ENCODE data around the gene TBCK. TPM values are rescaled to one million over a fixed set of nuclear protein-coding genes. Genes with fewer than 3 reads are reported as not detected.
"Not testable (repeated sequence)": the region's sequence is repeated elsewhere in the genome, so short reads cannot be mapped to it uniquely, and the experiment has no call there.

Gene TBCK
- total RNA-seq, 1 donor from 2014 or later: 60.4 TPM

DNA sequence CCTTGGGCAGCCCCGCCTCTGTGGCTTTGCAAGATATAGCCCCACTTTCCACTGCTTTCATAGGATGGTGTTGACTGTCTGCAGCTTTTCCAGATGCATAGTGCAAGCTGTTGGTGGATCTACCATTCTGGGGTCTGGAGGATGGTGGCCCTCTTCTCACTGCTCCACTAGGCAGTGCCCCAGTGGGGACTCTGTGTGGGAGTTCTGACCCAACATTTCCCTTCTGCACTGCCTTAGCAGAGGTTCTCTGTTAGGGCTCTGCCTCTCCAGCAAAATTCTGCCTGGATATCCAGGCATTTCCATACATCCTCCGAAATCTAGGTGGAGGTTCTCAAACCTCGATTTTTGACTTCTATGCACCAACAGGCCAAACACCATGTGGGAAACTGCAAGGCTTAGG, 153.7 kb downstream of the TBCK start:
- DNase-seq (ENCODE audit: low spot score) (no peak), ATAC-seq (no peak)
- intact Hi-C loops (cut with DNase I): no loop called here

- intact Hi-C loops (cut with DNase I): no loop called here
- no peak for DNase-seq (ENCODE audit: low spot score)
- ATAC-seq: peak; percentile 58
Measured at GRCh38 chr4:106160560-106160959, 155.4 kb downstream of the TBCK start.

- intact Hi-C loops (cut with DNase I): no loop called here
- DNase-seq (ENCODE audit: low spot score): no peak
- ATAC-seq: no peak
Measured at GRCh38 chr4:106149911-106150310, 166.1 kb downstream of the TBCK start.

GRCh38 chr4:106149026-106149425, 167.0 kb downstream of the TBCK start:
- no peak for ATAC-seq
- intact Hi-C loops (cut with DNase I): no loop called here
- DNase-seq (ENCODE audit: low spot score): no peak

DNA sequence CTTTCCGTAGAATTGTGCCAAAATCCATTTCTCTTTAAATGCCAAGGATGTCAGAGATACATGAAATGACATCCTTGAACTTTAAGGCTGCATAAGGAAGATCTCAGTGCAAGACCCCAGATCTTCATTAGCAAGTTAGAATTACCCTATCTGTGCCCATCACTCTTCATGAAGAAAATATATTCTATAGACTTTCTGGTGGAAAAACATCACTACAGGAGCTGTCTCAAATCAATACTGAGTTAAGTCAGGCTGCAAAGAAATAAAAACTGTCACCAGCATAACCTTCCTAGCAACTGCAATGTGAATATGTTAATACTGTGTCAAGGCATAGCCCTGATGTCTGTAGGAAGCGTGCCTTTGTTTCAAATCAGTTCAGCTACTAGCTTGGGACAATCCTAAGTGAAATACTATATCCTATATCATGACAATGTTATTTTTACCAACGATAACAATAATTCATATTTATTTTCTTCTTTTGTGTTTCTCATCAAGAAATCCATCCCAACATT, 173.3 kb downstream of the TBCK start:
- ATAC-seq (no peak), DNase-seq (ENCODE audit: low spot score) (no peak)
- intact Hi-C loops (cut with DNase I): no loop called here

DNA sequence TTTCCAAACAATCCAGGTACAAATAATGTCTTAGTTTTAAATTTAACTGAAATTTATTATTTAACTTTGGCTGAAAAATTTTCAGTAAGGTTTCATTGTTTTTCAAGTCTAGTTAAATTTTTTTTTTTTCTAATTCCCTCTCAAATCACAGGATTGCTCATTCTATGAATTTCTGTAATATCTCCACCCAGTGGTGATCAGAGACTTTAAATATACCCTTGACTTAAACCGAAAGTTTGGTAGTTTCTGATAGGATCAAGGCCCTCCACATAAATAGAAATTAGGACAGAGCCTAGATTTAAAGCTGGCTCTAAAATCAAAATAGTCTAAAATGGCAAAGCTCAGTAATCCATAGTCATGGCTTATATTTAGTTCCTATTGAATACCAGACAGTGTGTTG, 175.4 kb downstream of the TBCK start:
- ATAC-seq (no peak), DNase-seq (ENCODE audit: low spot score) (no peak)
- intact Hi-C loops (cut with DNase I): no loop called here

GRCh38 chr4:106136777-106137331, 179.2 kb downstream of the TBCK start:
- DNase-seq (ENCODE audit: low spot score) (no peak), ATAC-seq (no peak)
- intact Hi-C loops (cut with DNase I): no loop called here

DNA sequence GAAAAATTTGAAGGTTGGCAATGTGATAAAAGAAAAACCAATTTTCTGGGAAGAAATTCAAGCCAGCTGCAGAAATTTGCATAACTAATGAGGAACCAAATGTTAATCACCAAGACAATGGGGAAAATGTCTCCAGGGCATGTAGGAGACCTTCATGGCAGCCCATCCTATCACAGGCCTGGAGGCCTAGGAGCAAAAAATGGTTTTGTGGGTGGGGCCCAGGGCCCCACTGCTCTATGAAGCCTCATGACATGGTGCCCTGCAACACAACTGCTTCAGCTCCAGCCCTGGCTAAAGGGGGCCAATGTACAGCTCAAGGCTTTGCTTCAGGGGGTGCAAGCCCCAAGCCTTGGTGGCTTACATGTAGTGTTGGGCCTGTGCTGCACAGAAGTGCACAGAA, 184.0 kb downstream of the TBCK start:
- DNase-seq (ENCODE audit: low spot score) (no peak), ATAC-seq (no peak)
- intact Hi-C loops (cut with DNase I): no loop called here

DNA sequence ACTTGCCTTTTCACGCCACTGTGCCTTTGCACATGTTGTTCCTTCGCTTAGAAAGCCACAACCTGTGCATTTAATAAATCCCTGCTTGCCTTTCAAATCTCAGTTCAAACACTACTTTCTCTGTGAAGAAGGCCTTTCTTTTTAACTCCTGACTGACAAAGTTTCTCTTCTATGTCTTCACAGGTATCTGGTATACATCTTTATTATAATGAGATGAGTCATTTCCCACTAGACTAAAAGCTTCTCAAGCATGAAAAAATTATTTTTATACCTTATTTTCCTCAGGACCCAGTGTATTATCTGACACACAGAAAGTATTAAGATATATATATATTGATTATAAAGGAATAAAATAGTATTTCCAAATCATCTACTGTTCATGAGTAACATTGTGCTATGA, 189.9 kb downstream of the TBCK start:
- intact Hi-C loops (cut with DNase I): no loop called here
- DNase-seq (ENCODE audit: low spot score) (no peak), ATAC-seq (no peak)

DNA sequence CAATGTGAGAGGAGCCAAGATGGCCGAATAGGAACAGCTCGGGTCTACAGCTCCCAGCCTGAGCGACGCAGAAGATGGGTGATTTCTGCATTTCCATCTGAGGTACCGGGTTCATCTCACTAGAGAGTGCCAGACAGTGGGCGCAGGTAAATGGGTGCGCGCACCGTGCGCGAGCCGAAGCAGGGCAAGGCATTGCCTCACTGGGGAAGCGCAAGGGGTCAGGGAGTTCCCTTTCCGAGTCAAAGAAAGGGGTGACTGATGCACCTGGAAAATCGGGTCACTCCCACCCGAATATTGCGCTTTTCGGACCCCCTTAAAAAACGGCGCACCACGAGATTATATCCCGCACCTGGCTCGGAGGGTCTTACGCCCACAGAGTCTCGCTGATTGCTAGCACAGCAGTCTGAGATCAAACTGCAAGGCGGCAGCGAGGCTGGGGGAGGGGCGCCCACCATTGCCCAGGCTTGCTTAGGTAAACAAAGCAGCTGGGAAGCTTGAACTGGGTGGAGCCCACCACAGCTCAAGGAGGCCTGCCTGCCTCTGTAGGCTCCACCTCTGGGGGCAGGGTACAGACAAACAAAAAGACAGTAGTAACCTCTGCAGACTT, 196.0 kb downstream of the TBCK start:
- intact Hi-C loops (cut with DNase I); ATAC-seq; DNase-seq (ENCODE audit: low spot score): not testable (repeated sequence)

DNA sequence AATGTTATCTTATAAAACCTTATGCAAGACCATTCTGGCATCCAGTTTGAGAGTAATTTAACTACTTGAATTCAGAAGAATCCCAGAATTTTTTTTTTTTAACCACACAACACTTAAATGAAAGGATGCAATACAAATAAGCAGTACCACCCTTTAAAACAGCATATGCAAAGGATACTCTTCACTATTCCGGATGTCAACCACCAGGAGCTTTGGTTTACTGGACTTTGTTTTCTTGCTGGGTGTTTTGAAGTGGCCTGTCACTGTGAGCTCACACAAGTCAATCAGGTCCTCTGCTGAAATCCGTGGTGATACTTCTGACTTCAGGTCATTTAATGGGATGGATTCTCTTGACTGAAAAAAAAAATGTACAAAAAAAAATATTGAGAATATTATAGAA, 200.0 kb downstream of the TBCK start:
- DNase-seq (ENCODE audit: low spot score) (no peak), ATAC-seq (no peak)
- intact Hi-C loops (cut with DNase I): no loop called here

DNA sequence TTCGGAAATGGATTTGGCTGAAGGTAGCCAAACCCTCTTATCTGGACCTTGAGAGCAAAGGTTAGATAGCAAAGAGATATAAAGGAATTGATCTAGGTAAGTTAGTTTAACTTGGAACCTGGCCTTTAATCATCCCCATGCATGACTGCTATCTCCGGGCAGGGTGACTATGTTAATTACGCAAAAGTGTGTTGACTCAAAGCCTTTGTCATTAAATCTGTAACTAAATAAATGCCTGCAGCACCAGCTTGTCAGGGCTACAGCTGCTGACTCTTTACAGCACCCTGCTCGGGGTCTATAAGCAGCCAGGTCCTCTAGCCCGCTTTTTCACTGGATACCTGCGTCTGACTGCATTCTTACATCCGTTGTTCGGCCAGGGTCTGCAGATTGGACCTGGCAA, 201.7 kb downstream of the TBCK start:
- intact Hi-C loops (cut with DNase I): no loop called here

DNA sequence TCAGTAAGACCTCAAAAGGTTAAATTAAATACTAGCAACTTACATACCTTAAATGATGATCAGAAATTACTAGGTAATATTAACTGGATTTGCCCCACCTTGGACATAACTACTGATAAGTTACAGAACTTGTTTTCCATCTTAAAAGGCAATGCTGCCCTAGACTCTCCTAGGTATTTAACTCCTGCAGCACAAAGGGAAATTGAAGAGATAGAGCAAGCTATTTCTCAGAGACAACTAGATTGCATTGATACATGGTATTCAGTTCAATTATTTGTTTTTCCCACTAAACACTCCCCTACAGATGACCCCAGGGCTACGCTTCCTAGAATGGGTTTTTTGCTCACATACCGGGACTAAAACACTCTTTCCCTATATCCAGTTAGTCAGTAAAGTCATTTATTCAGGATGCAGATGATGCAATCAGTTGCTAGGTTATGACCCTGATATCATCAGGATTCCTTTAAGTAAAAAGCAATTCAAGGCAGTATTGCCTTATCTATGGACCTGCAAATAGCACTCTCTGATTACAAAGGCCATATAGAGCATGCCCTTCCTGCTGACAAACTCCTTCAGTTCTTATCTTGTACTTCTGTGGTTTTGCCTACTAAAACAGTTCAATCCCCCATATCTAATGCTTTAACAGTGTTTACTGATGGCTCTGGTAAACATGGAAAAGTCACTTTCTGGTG, 204.1 kb downstream of the TBCK start:
- ATAC-seq; intact Hi-C loops (cut with DNase I); DNase-seq (ENCODE audit: low spot score): not testable (repeated sequence)

More for the DNA sequence above, 201.7 kb downstream of the TBCK start:
- DNase-seq (ENCODE audit: low spot score): no peak
- no peak for ATAC-seq

DNA sequence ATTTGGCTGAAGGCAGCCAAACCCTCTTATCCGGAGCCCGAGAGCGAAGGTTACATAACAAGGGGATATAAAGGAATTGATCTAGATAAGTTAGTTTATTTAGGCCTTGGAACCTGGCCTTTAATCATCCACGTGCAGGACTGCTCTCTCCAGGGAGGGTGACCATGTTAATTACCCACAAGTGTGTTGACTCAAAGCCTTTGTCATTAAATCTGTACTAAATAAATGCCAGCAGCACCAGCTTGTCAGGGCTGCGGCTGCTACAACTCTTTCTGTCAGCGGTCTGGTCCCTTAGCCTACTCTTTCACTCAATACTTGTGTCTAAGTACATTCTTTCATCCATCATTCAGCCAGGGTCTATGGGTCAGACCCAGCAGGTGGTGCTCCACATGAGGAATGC, 206.1 kb downstream of the TBCK start:
- ATAC-seq: no peak
- intact Hi-C loops (cut with DNase I): no loop called here
- no peak for DNase-seq (ENCODE audit: low spot score)

GRCh38 chr4:106105697-106106096, 210.3 kb downstream of the TBCK start:
- DNase-seq (ENCODE audit: low spot score) (no peak), ATAC-seq (no peak)
- intact Hi-C loops (cut with DNase I): no loop called here

DNA sequence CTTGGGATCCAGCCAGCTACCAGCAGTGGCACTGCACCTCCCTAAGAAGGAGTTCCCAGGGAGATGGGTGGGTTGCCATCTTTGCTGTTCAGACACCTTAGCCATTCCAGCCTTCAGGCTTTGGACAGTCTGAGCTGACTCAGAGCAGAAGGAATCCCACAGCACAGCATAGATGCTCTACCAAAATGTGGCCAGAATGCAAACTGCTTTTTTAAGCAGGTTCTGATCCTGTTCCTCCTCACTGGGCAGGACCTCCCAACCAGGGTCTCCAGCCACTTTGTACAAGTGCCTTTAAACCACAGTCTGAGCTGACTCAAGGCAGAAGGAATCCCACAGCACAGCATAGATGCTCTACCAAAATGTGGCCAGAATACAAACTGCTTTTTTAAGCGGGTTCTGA, 211.7 kb downstream of the TBCK start:
- ATAC-seq (no peak), DNase-seq (ENCODE audit: low spot score) (no peak)
- intact Hi-C loops (cut with DNase I): no loop called here

DNA sequence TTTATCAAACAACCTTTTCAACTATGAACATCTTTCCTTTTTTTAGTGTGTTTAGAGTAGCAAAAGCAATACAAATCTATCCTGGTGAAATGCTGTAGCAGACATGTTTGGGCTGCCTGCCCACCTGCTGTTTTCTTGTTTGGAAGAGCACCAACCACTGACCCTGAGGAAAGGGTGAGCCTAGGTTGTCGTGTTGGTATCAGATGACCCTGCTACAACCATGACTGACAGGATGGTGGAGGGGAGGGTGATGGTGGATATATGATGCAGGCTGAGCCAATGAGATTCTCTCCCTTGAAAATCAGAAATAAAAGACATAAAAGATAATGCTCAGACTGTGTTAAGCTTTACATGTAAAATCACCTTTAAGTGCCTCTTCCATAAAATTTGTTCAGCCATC, 219.6 kb downstream of the TBCK start:
- no peak for DNase-seq (ENCODE audit: low spot score)
- intact Hi-C loops (cut with DNase I): no loop called here
- ATAC-seq: no peak

GRCh38 chr4:106095408-106095807, 220.6 kb downstream of the TBCK start:
- intact Hi-C loops (cut with DNase I): no loop called here
- ATAC-seq (no peak), DNase-seq (ENCODE audit: low spot score) (no peak)

DNA sequence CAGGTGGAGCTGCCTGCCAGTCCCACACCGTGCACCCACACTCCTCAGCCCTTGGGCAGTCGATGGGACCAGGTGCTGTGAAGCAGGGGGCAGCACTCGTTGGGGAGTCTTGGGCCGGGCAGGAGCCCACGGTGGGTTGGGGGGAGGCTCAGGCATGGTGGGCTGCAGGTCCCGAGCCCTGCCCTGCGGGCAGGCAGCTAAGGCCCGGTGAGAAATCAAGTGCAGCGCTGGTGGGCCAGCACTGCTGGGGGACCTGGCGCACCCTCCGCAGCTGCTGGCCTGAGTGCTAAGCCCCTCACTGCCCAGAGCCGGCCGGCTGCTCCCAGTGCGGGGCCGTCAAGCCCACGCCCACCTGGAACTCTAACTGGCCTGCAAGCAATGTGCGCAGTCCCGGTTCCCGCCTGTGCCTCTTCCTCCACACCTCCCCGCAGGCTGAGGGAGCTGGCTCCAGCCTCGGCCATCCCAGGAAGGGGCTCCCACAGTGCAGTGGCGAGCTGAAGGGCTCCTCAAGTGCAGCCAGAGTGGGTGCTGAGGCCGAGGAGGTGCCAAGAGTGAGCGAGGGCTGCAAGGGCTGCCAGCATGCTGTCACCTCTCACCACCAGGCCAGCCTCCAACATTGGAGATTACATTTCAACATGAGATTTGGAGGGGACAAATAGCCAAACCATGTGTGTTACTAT, 223.5 kb downstream of the TBCK start:
- ATAC-seq (no peak), DNase-seq (ENCODE audit: low spot score) (no peak)
- intact Hi-C loops (cut with DNase I): no loop called here

DNA sequence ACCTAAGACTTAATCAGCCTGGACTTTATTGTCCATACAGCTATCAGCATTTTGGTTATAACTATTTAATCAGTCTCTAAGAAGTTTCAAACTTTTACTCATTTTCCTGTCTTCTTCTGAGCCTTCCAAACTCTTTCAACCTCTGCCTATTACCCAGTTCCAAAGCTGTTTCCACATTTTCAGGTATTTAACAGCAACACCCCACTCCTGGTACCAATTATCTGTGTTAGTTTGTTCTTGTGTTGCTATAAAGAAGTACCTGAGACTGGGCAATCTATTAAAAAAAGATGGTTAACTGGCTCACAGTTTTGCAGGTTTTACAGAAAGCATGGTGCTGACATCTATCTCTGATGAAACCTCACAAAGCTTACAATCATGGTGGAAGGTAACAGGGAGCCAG, 225.2 kb downstream of the TBCK start:
- DNase-seq (ENCODE audit: low spot score) (no peak), ATAC-seq (no peak)
- intact Hi-C loops (cut with DNase I): no loop called here
